ENCODE results near the gene SLC35F3. TPM values are rescaled to one million over a fixed set of nuclear protein-coding genes. Genes with fewer than 3 reads are reported as not detected.

SLC35F3 gene
- total and polyA plus RNA-seq, 3 donors from 2014 or later: 0.43 to 0.87 (median 0.47) TPM

DNA sequence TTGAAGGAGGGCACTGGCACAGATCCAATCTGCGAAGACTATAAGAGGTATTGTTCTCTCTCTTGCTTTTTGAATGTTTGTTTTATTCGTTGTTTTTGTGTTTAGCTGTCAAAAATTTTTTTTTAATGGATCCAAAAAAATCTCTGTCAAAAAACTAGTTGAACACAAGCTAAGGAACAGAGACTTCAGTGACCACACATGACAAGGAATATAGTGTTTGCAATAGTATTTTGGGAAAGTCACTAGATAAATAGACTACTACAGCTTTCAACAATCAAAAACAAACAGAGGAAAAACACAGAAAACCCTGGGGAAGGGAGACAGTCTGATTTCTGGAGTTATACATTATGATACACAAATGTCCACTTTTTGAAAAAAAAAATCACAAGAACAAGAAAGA lies 431.9 kb downstream of the SLC35F3 start:
- 89 to 90% methylated on average over 2 of the region's 2 CpGs for WGBS, 2 donors
- Histone ChIP-seq H3K9me3 (no peaks in the 10 kb centered on the region), H3K4me3 (no peak overlapping the region), H3K36me3 (ENCODE audit: low read depth, missing control alignments) (no peaks in the 10 kb centered on the region), H3K4me1 (no peaks in the 10 kb centered on the region), H3K27me3 (no peaks in the 10 kb centered on the region), H3K27ac (no peak overlapping the region)
- intact Hi-C loops (cut with DNase I; ENCODE audit: low total_unique reads): no loop called here
- DNase-seq: no peak
- TF ChIP-seq POLR2A (IDR thresholded peaks at IDR 0.05) (no peak), CTCF (IDR thresholded peaks at IDR 0.05) (no peak)

- no peaks in the 10 kb centered on the region for H3K9me3 ChIP-seq
- TF ChIP-seq POLR2A (IDR thresholded peaks at IDR 0.05) (no peak), CTCF (IDR thresholded peaks at IDR 0.05) (no peak)
Observed at GRCh38 chr1:234337233-234337632, 432.8 kb downstream of the SLC35F3 start.

DNA sequence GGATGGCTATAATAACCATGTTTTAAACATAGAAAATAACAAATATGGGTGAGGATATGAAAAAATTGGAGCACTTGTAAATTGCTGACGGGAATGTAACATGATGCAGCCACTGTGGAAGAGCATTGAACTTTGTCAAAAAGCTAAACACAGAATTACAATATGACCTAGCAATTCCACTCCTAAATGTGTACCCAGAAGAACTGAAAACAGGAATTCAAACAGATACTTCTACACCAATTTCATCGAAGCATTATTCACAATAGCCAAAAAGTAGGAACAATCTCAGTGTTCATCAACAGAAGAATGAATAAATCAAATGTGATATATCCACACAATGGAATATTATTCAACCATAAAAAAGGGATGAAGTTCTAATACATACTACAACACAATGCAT lies 436.1 kb downstream of the SLC35F3 start:
- WGBS, 2 donors: 90 to 97% methylated on average over 2 of the region's 2 CpGs
- H3K4me1 ChIP-seq: no peaks in the 10 kb centered on the region

More at GRCh38 chr1:234337233-234337632, 432.8 kb downstream of the SLC35F3 start:
- intact Hi-C loops (cut with DNase I; ENCODE audit: low total_unique reads): no loop called here
- Histone ChIP-seq H3K4me1 (no peaks in the 10 kb centered on the region), H3K4me3 (no peak overlapping the region), H3K27me3 (no peaks in the 10 kb centered on the region), H3K36me3 (ENCODE audit: low read depth, missing control alignments) (no peaks in the 10 kb centered on the region), H3K27ac (no peak overlapping the region)
- 92 to 95% methylated on average over 1 of the region's 1 CpG for WGBS, 2 donors
- no peak for DNase-seq

DNA sequence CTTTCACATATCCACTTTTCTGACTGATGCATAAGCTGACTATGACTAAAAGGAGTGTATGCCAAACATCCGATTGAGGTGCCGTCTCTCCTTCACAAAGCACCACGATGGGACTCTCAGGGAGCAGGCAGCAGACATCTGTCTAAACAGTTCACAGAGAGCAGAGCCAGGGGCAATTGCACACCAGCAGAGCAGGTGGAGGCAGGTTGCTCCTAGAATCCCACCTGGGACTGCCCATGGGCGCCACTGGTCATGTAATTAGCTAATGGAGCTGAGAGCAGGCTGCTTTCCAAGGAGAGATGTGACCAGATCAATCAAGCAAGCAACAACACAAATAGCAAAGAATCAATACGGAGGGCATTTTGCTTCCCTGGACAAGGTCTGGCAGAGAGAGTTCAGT lies 438.3 kb downstream of the SLC35F3 start:
- intact Hi-C loops (cut with DNase I; ENCODE audit: low total_unique reads): no loop called here
- H3K36me3 ChIP-seq (ENCODE audit: low read depth, missing control alignments): no peaks in the 10 kb centered on the region
- no peaks in the 10 kb centered on the region for H3K4me1 ChIP-seq
- no peak overlapping the region for H3K27ac ChIP-seq
- DNase-seq: no peak
- no peak overlapping the region for H3K4me3 ChIP-seq
- WGBS, 2 donors: 79 to 88% methylated on average over 5 of the region's 5 CpGs
- TF ChIP-seq CTCF (IDR thresholded peaks at IDR 0.05): no peak
- no peak for TF ChIP-seq POLR2A (IDR thresholded peaks at IDR 0.05)
- H3K27me3 ChIP-seq: no peaks in the 10 kb centered on the region
- H3K9me3 ChIP-seq: no peaks in the 10 kb centered on the region

More for the DNA sequence above, 436.1 kb downstream of the SLC35F3 start:
- TF ChIP-seq CTCF (IDR thresholded peaks at IDR 0.05) (no peak), POLR2A (IDR thresholded peaks at IDR 0.05) (no peak)
- H3K4me3 ChIP-seq: no peak overlapping the region
- no peak for DNase-seq
- no peaks in the 10 kb centered on the region for H3K9me3 ChIP-seq
- no peaks in the 10 kb centered on the region for H3K36me3 ChIP-seq (ENCODE audit: low read depth, missing control alignments)
- H3K27me3 ChIP-seq: no peaks in the 10 kb centered on the region
- intact Hi-C loops (cut with DNase I; ENCODE audit: low total_unique reads): no loop called here
- H3K27ac ChIP-seq: no peak overlapping the region

DNA sequence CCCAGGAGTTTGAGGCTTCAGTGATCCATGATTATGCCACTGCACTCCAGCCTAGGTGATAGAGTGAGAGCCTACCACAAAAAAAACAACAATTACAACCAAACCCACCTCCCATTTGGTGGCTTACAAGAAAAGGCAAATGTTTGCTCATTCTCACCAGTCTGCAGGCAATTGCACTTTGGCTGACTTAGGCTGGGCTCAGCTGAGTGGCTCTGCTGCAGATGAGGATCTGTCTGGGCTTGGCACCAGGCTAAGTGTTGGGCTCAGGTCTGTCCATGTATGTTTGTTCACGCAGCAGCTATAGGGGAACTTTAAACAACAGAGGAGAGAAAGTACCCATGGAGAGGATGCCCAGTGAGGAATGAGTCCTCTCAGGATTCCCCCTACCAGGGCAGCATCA lies 440.8 kb downstream of the SLC35F3 start:
- intact Hi-C loops (cut with DNase I; ENCODE audit: low total_unique reads): no loop called here
- 100% methylated on average over 1 of the region's 1 CpG for WGBS, 2 donors
- H3K9me3 ChIP-seq: no peaks in the 10 kb centered on the region
- H3K4me3 ChIP-seq: no peak overlapping the region
- H3K27ac ChIP-seq: no peak overlapping the region
- DNase-seq: no peak
- no peaks in the 10 kb centered on the region for H3K27me3 ChIP-seq
- no peaks in the 10 kb centered on the region for H3K36me3 ChIP-seq (ENCODE audit: low read depth, missing control alignments)
- H3K4me1 ChIP-seq: no peaks in the 10 kb centered on the region
- TF ChIP-seq POLR2A (IDR thresholded peaks at IDR 0.05): no peak
- TF ChIP-seq CTCF (IDR thresholded peaks at IDR 0.05): no peak
